ENCODE measurements around the gene SLC35G3. TPM values are rescaled to one million over a fixed set of nuclear protein-coding genes. Genes with fewer than 3 reads are reported as not detected.

SLC35G3 gene
- total RNA-seq, 1 experiment from 2014 or later, result not detected

DNA sequence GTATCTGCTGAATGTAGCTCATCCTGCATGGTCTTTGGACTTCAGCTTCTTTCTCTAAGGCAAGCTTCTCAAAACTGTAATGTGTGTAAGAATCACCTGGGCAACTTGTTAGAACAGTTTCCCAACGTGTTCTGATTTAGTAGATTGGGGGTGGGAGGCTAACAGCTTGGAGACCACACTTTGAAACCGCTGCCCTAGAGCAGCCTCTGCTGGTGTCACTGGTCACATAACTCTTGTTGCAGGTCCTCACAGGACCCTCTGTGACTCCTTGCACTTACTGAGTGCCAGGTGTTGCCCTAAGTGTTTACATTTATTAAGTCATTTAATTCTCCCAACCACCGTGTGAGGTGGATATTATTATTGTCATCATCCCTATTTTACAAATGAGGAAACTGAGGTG is 9.9 kb downstream of the SLC35G3 start:
- Histone ChIP-seq H4K5ac (ENCODE audit: insufficient read length, low read depth, low read length) (no peak overlapping the region), H3K14ac (ENCODE audit: insufficient read depth, low read length) (no peak overlapping the region), H3K18ac (ENCODE audit: insufficient read length, low read depth, low read length) (no peak overlapping the region), H3K79me1 (ENCODE audit: insufficient read depth, low read depth, low read length, poor library complexity, severe bottlenecking) (no peaks in the 10 kb centered on the region), H2BK12ac (ENCODE audit: insufficient read length, low read depth, low read length) (no peak overlapping the region), H3K4me2 (ENCODE audit: insufficient read depth, insufficient read length, low read length) (no peak overlapping the region), H4K8ac (replicated peaks; ENCODE audit: insufficient read length, low read depth, low read length) (no peak overlapping the region), H3T11ph (ENCODE audit: low read length) (no peak overlapping the region), H3K27me3 (ENCODE audit: insufficient read depth, low read length) (no peaks in the 10 kb centered on the region), H2BK15ac (ENCODE audit: low read depth, low read length) (no peak overlapping the region), H3K4ac (ENCODE audit: low read depth, low read length) (no peak overlapping the region), H3K79me2 (ENCODE audit: insufficient read depth, low read length) (no peaks in the 10 kb centered on the region), H2BK5ac (ENCODE audit: insufficient read length, low read length) (no peak overlapping the region), H3K9ac (ENCODE audit: extremely low read depth, insufficient read length, low read length) (no peak overlapping the region), H2AK5ac (ENCODE audit: insufficient read length, low read length) (no peak overlapping the region), H3K9me3 (ENCODE audit: control insufficient read depth, low read depth, low read length) (no peaks in the 10 kb centered on the region), H4K20me1 (ENCODE audit: control insufficient read depth, insufficient read depth, insufficient read length) (no peaks in the 10 kb centered on the region), H3K23ac (ENCODE audit: insufficient read length, low read depth, low read length) (no peak overlapping the region), H3K27ac (ENCODE audit: insufficient read length, low read depth, low read length) (no peak overlapping the region), H4K91ac (ENCODE audit: insufficient read length, low read depth, low read length) (no peak overlapping the region), H3K23me2 (ENCODE audit: insufficient read length, low read depth, low read length, poor library complexity, severe bottlenecking) (peaks cover 3% of the 10 kb centered on the region), H2AFZ (ENCODE audit: low read length) (no peak overlapping the region), H3K4me1 (ENCODE audit: insufficient read depth, low read length) (no peaks in the 10 kb centered on the region), H3K56ac (ENCODE audit: insufficient read length, low read depth, low read length) (no peak overlapping the region), H2BK20ac (ENCODE audit: low read depth, low read length, poor library complexity, severe bottlenecking) (no peak overlapping the region), H2BK120ac (ENCODE audit: low read depth, low read length, poor library complexity, severe bottlenecking) (no peak overlapping the region)
- H3K9me3 Mint-ChIP-seq, result peaks cover 0 to 5% of the 10 kb centered on the region in 2 experiments; a peak in 2 of 5 replicates
- peaks cover 12% of the 10 kb centered on the region for H3K27me3 Mint-ChIP-seq (ENCODE audit: low read depth)
- H3K27ac Mint-ChIP-seq, result peak overlapping the region in 1 of 3 experiments; percentile 12; a peak in 1 of 7 replicates
- no peak for DNase-seq
- no peak overlapping the region for H3K4me3 Mint-ChIP-seq
- no peaks in the 10 kb centered on the region for H3K36me3 Mint-ChIP-seq (ENCODE audit: insufficient read depth in 1 of 3, low read depth in 3 of 3)
- TF ChIP-seq, protein P1, sequence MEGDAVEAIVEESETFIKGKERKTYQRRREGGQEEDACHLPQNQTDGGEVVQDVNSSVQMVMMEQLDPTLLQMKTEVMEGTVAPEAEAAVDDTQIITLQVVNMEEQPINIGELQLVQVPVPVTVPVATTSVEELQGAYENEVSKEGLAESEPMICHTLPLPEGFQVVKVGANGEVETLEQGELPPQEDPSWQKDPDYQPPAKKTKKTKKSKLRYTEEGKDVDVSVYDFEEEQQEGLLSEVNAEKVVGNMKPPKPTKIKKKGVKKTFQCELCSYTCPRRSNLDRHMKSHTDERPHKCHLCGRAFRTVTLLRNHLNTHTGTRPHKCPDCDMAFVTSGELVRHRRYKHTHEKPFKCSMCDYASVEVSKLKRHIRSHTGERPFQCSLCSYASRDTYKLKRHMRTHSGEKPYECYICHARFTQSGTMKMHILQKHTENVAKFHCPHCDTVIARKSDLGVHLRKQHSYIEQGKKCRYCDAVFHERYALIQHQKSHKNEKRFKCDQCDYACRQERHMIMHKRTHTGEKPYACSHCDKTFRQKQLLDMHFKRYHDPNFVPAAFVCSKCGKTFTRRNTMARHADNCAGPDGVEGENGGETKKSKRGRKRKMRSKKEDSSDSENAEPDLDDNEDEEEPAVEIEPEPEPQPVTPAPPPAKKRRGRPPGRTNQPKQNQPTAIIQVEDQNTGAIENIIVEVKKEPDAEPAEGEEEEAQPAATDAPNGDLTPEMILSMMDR (conservative IDR thresholded peaks at IDR 0.05), result 0 out of 3 replicates have a peak, but pooled peaks have one; percentile 22
- no CpG with 5 or more reads among the region's 3 CpGs for WGBS (ENCODE audit: extremely low coverage, insufficient read length, low lambda C conversion rate)
- no peaks in the 10 kb centered on the region for H3K4me1 Mint-ChIP-seq

Data from H9 (cell line).